HepG2 (cell line): ENCODE measurements around the gene TTC39C. TPM values are rescaled to one million over a fixed set of nuclear protein-coding genes. Genes with fewer than 3 reads are reported as not detected.

Source experiments
- ARNT2 ChIP-seq: sonication (generic); formaldehyde crosslinking; IDR thresholded peaks from 2 replicates; pipeline ENCODE4 v1.8.0; 2022; ENCODE audit warnings: mild to moderate bottlenecking, low read depth, missing genetic modification reagents, moderate library complexity
- ETV5 ChIP-seq: IDR thresholded peaks from 2 replicates; pipeline ENCODE4 v1.6.1; 2018; ENCODE audit warnings: missing biosample characterization, missing genetic modification reagents, inconsistent platforms, borderline replicate concordance
- FOXM1 ChIP-seq: sonication (generic); formaldehyde crosslinking; IDR thresholded peaks from 2 replicates; pipeline ENCODE4 v1.5.0; 2020; ENCODE audit warnings: missing genetic modification reagents
- GFI1 ChIP-seq: sonication (generic); formaldehyde crosslinking; IDR thresholded peaks from 2 replicates; pipeline ENCODE4 v1.5.0; 2020; ENCODE audit warnings: missing genetic modification reagents, mild to moderate bottlenecking, borderline replicate concordance
- HES4 ChIP-seq: sonication (generic); formaldehyde crosslinking; IDR thresholded peaks from 2 replicates; pipeline ENCODE4 v1.9.0; 2021; ENCODE audit warnings: mild to moderate bottlenecking, missing genetic modification reagents, borderline replicate concordance
- PITX1 ChIP-seq: sonication (generic); formaldehyde crosslinking; IDR thresholded peaks from 2 replicates; pipeline ENCODE4 v1.5.1; 2020; ENCODE audit warnings: mild to moderate bottlenecking, missing genetic modification reagents
- PRDM15 ChIP-seq: sonication (generic); formaldehyde crosslinking; IDR thresholded peaks from 2 replicates; pipeline ENCODE4 v1.4.0; 2020; ENCODE audit warnings: missing genetic modification reagents
- RFXANK ChIP-seq: IDR thresholded peaks from 2 replicates; pipeline ENCODE4 v1.6.1; 2016
- SMYD3 ChIP-seq: sonication (generic); formaldehyde crosslinking; IDR thresholded peaks from 2 replicates; pipeline ENCODE4 v1.8.1; 2023; ENCODE audit warnings: mild to moderate bottlenecking, missing genetic modification reagents
- SUZ12 ChIP-seq: fragments of 150-350 bp; IDR thresholded peaks from 2 replicates; pipeline ENCODE4 v1.6.1; 2014; ENCODE audit warnings: low read depth, low read length
- ZBTB1 ChIP-seq: sonication (generic); formaldehyde crosslinking; IDR thresholded peaks from 2 replicates; pipeline ENCODE4 v1.4.0; 2020; ENCODE audit warnings: missing genetic modification reagents, borderline replicate concordance
- ZBTB7A ChIP-seq: sonication (generic); formaldehyde crosslinking; IDR thresholded peaks from 2 replicates; pipeline ENCODE4 v1.8.0; 2022; ENCODE audit warnings: mild to moderate bottlenecking, missing genetic modification reagents
- ZNF619 ChIP-seq: sonication (generic); formaldehyde crosslinking; IDR thresholded peaks from 2 replicates; pipeline ENCODE4 v1.4.0; 2020; ENCODE audit warnings: mild to moderate bottlenecking, missing genetic modification reagents
- ZNF639 ChIP-seq: conservative IDR thresholded peaks from 2 replicates; pipeline ENCODE4 v1.6.1; 2018; ENCODE audit warnings: missing genetic modification reagents
- polyA plus RNA-seq, 8 experiments: library from polyadenylated mRNA; depleted of rRNA in 3 of 8; stranded (reverse) in 7 of 8; unstranded in 1 of 8; fragments of >200 nt; fragmentation: Illumina TruSeq in 4 of 8; extraction: Trizol in 4 of 8; gene quantifications; 2 replicates each; pipeline versions ENCODE4 v1.2.1 to v1.2.3, GENCODE V29; 2011 to 2016; ENCODE audit warnings: low read depth in 4 of 8, missing spikeins in 1 of 8, mixed read lengths in 1 of 8; ENCODE audit not compliant: insufficient read depth in 1 of 8
- total RNA-seq, 5 experiments: library from RNA; depleted of rRNA; stranded (reverse); fragments of >200 nt; fragmentation: Illumina TruSeq; extraction: Trizol; gene quantifications; 2 replicates each; pipeline ENCODE4 v1.2.3, GENCODE V29; 2016; ENCODE audit warnings: low read depth in 1 of 5
- TF ChIP-seq, protein P1 (sequence below): sonication (generic); formaldehyde crosslinking; IDR thresholded peaks from one replicate; pipeline ENCODE4 v1.5.1; 2020; ENCODE audit warnings: mild to moderate bottlenecking, missing genetic modification reagents; ENCODE audit errors: not compliant biosample characterization
- TF ChIP-seq, protein P2 (sequence below): sonication (generic); formaldehyde crosslinking; conservative IDR thresholded peaks from 2 replicates; pipeline ENCODE4 v1.4.0; 2020; ENCODE audit warnings: missing genetic modification reagents

Gene TTC39C
- total and polyA plus RNA-seq, 2 of the 13 experiments (the other 11 are each of a cell fraction or from before 2014, with no cell fraction given), result 19.1 to 25.9 TPM

DNA sequence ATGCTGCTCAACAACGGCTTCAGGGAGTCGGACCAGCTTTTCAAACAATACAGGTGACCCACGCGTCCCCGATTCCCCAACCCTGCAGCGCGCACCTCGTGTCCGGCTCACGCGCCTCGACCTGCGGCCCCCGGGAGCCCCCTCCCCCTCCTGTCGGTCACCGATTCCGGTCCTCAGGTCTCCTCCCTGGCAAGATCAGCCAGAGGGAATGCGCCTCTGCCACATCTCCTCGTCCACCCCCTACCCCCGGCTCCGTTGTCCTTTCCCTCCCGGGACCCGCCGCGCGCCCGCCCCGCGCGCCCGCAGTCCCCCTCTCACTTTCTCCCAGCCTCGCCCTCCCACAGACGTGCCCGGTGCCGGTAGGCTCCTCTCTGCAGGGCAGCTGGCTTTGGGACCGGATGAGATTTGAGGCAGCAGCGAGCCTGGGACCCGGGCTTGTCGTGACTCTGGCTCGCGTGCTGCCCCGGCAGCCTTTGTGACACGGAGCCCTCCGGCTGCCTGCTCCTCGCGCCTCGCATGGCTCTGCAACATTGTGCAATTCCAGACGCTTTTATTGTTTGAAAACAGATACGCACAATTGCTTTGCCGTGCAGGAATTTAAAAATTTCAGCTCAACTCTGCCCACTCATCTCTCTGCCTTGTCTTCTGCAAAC lies 558 bp downstream of the TTC39C start (continued):
- TF ChIP-seq, protein P1, sequence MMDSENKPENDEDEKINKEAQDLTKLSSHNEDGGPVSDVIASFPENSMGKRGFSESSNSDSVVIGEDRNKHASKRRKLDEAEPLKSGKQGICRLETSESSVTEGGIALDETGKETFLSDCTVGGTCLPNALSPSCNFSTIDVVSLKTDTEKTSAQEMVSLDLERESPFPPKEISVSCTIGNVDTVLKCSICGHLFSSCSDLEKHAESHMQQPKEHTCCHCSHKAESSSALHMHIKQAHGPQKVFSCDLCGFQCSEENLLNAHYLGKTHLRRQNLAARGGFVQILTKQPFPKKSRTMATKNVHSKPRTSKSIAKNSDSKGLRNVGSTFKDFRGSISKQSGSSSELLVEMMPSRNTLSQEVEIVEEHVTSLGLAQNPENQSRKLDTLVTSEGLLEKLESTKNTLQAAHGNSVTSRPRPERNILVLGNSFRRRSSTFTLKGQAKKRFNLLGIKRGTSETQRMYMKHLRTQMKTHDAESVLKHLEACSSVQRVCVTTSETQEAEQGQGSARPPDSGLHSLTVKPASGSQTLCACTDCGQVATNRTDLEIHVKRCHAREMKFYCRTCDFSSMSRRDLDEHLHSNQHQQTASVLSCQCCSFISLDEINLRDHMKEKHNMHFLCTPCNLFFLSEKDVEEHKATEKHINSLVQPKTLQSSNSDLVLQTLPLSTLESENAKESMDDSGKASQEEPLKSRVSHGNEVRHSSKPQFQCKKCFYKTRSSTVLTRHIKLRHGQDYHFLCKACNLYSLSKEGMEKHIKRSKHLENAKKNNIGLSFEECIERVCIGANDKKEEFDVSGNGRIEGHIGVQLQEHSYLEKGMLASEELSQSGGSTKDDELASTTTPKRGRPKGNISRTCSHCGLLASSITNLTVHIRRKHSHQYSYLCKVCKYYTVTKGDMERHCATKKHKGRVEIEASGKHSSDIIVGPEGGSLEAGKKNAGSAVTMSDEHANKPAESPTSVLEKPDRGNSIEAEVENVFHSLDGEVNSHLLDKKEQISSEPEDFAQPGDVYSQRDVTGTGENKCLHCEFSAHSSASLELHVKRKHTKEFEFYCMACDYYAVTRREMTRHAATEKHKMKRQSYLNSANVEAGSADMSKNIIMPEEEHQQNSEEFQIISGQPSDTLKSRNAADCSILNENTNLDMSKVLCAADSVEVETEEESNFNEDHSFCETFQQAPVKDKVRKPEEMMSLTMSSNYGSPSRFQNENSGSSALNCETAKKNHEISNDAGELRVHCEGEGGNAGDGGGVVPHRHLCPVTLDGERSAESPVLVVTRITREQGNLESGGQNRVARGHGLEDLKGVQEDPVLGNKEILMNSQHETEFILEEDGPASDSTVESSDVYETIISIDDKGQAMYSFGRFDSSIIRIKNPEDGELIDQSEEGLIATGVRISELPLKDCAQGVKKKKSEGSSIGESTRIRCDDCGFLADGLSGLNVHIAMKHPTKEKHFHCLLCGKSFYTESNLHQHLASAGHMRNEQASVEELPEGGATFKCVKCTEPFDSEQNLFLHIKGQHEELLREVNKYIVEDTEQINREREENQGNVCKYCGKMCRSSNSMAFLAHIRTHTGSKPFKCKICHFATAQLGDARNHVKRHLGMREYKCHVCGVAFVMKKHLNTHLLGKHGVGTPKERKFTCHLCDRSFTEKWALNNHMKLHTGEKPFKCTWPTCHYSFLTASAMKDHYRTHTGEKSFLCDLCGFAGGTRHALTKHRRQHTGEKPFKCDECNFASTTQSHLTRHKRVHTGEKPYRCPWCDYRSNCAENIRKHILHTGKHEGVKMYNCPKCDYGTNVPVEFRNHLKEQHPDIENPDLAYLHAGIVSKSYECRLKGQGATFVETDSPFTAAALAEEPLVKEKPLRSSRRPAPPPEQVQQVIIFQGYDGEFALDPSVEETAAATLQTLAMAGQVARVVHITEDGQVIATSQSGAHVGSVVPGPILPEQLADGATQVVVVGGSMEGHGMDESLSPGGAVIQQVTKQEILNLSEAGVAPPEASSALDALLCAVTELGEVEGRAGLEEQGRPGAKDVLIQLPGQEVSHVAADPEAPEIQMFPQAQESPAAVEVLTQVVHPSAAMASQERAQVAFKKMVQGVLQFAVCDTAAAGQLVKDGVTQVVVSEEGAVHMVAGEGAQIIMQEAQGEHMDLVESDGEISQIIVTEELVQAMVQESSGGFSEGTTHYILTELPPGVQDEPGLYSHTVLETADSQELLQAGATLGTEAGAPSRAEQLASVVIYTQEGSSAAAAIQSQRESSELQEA, result peak; percentile 46
- TF ChIP-seq ZNF639 (CRISPR knock-in tag), result no peak
- TF ChIP-seq PRDM15 (CRISPR knock-in tag), result no peak
- TF ChIP-seq, protein P2, sequence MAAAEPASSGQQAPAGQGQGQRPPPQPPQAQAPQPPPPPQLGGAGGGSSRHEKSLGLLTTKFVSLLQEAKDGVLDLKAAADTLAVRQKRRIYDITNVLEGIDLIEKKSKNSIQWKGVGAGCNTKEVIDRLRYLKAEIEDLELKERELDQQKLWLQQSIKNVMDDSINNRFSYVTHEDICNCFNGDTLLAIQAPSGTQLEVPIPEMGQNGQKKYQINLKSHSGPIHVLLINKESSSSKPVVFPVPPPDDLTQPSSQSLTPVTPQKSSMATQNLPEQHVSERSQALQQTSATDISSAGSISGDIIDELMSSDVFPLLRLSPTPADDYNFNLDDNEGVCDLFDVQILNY (CRISPR knock-in tag), result no peak
- no peak for TF ChIP-seq SUZ12
- TF ChIP-seq FOXM1 (CRISPR knock-in tag), result no peak
- TF ChIP-seq SMYD3 (CRISPR knock-in tag), result no peak
- TF ChIP-seq ZNF619 (CRISPR knock-in tag), result no peak
- TF ChIP-seq ZBTB1 (CRISPR knock-in tag), result no peak
- no peak for TF ChIP-seq RFXANK (CRISPR knock-in tag)
- TF ChIP-seq ZBTB7A (CRISPR knock-in tag), result no peak
- TF ChIP-seq ARNT2 (CRISPR knock-in tag), result peak; percentile 17; the same call in 1 of the 2 replicates
- TF ChIP-seq PITX1 (CRISPR knock-in tag), result no peak
- no peak for TF ChIP-seq HES4 (CRISPR knock-in tag)
- no peak for TF ChIP-seq ETV5
- TF ChIP-seq GFI1 (CRISPR knock-in tag), result no peak
